ENCODE results near the gene CHTOP.
"Not testable (repeated sequence)": the region's sequence is repeated elsewhere in the genome, so short reads cannot be mapped to it uniquely, and the experiment has no call there.

Gene CHTOP

GRCh38 chr1:153633754-153634665, at the start of gene CHTOP:
CHTOP (plus strand) TSS chr1:153634066; CDS start chr1:153636589, 2,523 bp downstream.
- Histone ChIP-seq H4K20me1 (ENCODE audit: insufficient read depth, low read length) (no peaks in the 10 kb centered on the region), H3K27me3 (ENCODE audit: low read depth, low read length) (no peaks in the 10 kb centered on the region), H3K36me3 (replicated peaks; ENCODE audit: low read depth, low read length) (peaks cover 31% of the 10 kb centered on the region), H3K4me2 (ENCODE audit: low read length) (peak within 1 kb of the TSS; percentile 76), H3K27ac (ENCODE audit: low read length) (peak within 1 kb of the TSS; percentile 96), H3K9ac (ENCODE audit: low read length) (peak within 1 kb of the TSS; percentile 99), H2AFZ (ENCODE audit: low read depth, low read length) (0 out of 2 replicates have a peak within 1 kb of the TSS, but pooled peaks have one; percentile 24), H3K4me1 (ENCODE audit: low read length) (peaks cover 15% of the 10 kb centered on the region), H3K4me3 (ENCODE audit: low read length) (peak within 1 kb of the TSS; percentile 90), H3K9me3 (ENCODE audit: insufficient read depth, low read length) (no peaks in the 10 kb centered on the region), H3K79me2 (ENCODE audit: low read length) (peaks cover 48% of the 10 kb centered on the region)
- TF ChIP-seq CTCF (IDR thresholded peaks at IDR 0.05; ENCODE audit: low read depth, low read length) (no peak), EZH2phosphoT487 (IDR thresholded peaks at IDR 0.05; ENCODE audit: low read depth) (no peak)

GRCh38 chr1:153585006-153585405, 48.9 kb upstream of the CHTOP start:
- Histone ChIP-seq H3K27ac (ENCODE audit: low read length) (no peak overlapping the region), H3K4me1 (ENCODE audit: low read length) (peaks cover 36% of the 10 kb centered on the region), H3K9me3 (ENCODE audit: insufficient read depth, low read length) (no peaks in the 10 kb centered on the region), H3K36me3 (replicated peaks; ENCODE audit: low read depth, low read length) (no peaks in the 10 kb centered on the region), H3K4me2 (ENCODE audit: low read length) (no peak overlapping the region), H4K20me1 (ENCODE audit: insufficient read depth, low read length) (no peaks in the 10 kb centered on the region), H3K9ac (ENCODE audit: low read length) (no peak overlapping the region), H3K27me3 (ENCODE audit: low read depth, low read length) (no peaks in the 10 kb centered on the region), H3K79me2 (ENCODE audit: low read length) (no peaks in the 10 kb centered on the region), H3K4me3 (ENCODE audit: low read length) (no peak overlapping the region), H2AFZ (ENCODE audit: low read depth, low read length) (no peak overlapping the region)
- TF ChIP-seq EZH2phosphoT487 (IDR thresholded peaks at IDR 0.05; ENCODE audit: low read depth) (no peak), CTCF (IDR thresholded peaks at IDR 0.05; ENCODE audit: low read depth, low read length) (no peak)

DNA sequence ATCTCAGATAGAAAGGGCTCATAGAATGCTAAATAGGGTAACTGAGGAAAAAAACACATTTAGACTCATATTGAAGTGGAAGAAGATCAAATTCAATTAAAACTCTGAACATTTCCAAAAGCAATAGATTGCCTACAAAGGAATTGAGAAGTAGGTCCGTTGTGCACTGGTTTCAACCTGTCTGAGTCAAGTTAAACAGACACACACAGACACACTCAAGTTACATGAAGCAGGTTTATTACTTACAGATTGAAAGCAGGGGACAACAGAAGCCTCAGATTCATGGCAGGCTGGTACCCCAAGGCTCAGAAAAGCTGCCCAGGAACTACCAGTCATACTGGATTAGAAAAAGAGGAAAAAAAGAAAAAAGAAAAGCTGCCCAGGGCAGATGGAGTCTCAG, 47.5 kb upstream of the CHTOP start:
- H3K4me2 ChIP-seq (ENCODE audit: low read length): no peak overlapping the region
- TF ChIP-seq CTCF (IDR thresholded peaks at IDR 0.05; ENCODE audit: low read depth, low read length): no peak
- TF ChIP-seq EZH2phosphoT487 (IDR thresholded peaks at IDR 0.05; ENCODE audit: low read depth): no peak
- H3K36me3 ChIP-seq (replicated peaks; ENCODE audit: low read depth, low read length): no peaks in the 10 kb centered on the region
- no peak overlapping the region for H3K4me3 ChIP-seq (ENCODE audit: low read length)
- no peaks in the 10 kb centered on the region for H3K9me3 ChIP-seq (ENCODE audit: insufficient read depth, low read length)
- peaks cover 36% of the 10 kb centered on the region for H3K4me1 ChIP-seq (ENCODE audit: low read length)
- H3K27me3 ChIP-seq (ENCODE audit: low read depth, low read length): no peaks in the 10 kb centered on the region
- no peaks in the 10 kb centered on the region for H4K20me1 ChIP-seq (ENCODE audit: insufficient read depth, low read length)
- H3K9ac ChIP-seq (ENCODE audit: low read length): no peak overlapping the region
- H3K27ac ChIP-seq (ENCODE audit: low read length): no peak overlapping the region
- no peaks in the 10 kb centered on the region for H3K79me2 ChIP-seq (ENCODE audit: low read length)
- H2AFZ ChIP-seq (ENCODE audit: low read depth, low read length): peak overlapping the region; percentile 78

GRCh38 chr1:153587314-153587713, 46.6 kb upstream of the CHTOP start:
- Histone ChIP-seq H3K27ac (ENCODE audit: low read length) (no peak overlapping the region), H3K4me2 (ENCODE audit: low read length) (peak overlapping the region; percentile 53), H3K4me3 (ENCODE audit: low read length) (no peak overlapping the region), H3K9ac (ENCODE audit: low read length) (peak overlapping the region; percentile 40; the same call in 1 of the 2 replicates), H3K9me3 (ENCODE audit: insufficient read depth, low read length) (no peaks in the 10 kb centered on the region), H4K20me1 (ENCODE audit: insufficient read depth, low read length) (no peaks in the 10 kb centered on the region), H3K27me3 (ENCODE audit: low read depth, low read length) (no peaks in the 10 kb centered on the region), H3K4me1 (ENCODE audit: low read length) (peaks cover 36% of the 10 kb centered on the region), H3K36me3 (replicated peaks; ENCODE audit: low read depth, low read length) (no peaks in the 10 kb centered on the region), H3K79me2 (ENCODE audit: low read length) (no peaks in the 10 kb centered on the region), H2AFZ (ENCODE audit: low read depth, low read length) (peak overlapping the region; percentile 74; the same call in 1 of the 2 replicates)
- TF ChIP-seq EZH2phosphoT487 (IDR thresholded peaks at IDR 0.05; ENCODE audit: low read depth) (no peak), CTCF (IDR thresholded peaks at IDR 0.05; ENCODE audit: low read depth, low read length) (no peak)

DNA sequence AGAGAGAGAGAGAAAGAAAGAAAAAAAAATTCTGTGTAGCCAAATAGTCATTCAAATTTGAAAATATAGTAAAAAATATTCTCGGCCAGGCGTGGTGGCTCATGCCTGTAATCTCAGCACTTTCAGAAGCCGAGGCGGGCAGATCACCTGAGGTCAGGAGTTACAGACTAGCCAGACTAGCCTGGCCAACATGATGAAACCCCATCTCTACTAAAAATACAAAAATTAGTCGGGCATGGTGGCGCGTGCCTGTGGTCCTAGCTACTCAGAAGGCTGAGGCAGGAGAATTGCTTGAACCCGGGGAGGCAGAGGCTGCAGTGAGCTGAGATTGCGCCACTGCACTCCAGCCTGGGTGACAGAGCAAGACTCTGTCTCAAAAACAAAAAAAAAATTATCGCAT, 45.8 kb upstream of the CHTOP start:
- peak overlapping the region; percentile 34 for H3K4me3 ChIP-seq (ENCODE audit: low read length)
- H4K20me1 ChIP-seq (ENCODE audit: insufficient read depth, low read length); H3K9me3 ChIP-seq (ENCODE audit: insufficient read depth, low read length); H3K79me2 ChIP-seq (ENCODE audit: low read length); H3K36me3 ChIP-seq (replicated peaks; ENCODE audit: low read depth, low read length); H3K27me3 ChIP-seq (ENCODE audit: low read depth, low read length); H3K27ac ChIP-seq (ENCODE audit: low read length): not testable (repeated sequence)
- peak overlapping the region; percentile 53 for H3K4me2 ChIP-seq (ENCODE audit: low read length)
- H3K4me1 ChIP-seq (ENCODE audit: low read length): peaks cover 43% of the 10 kb centered on the region
- H3K9ac ChIP-seq (ENCODE audit: low read length): peak overlapping the region; percentile 40
- peak overlapping the region; percentile 74 for H2AFZ ChIP-seq (ENCODE audit: low read depth, low read length)
